MM.1S (cell line): ENCODE data around the gene SLC27A2.
"Not testable (repeated sequence)": the region's sequence is repeated elsewhere in the genome, so short reads cannot be mapped to it uniquely, and the experiment has no call there.

Source experiments
- DNase-seq: peaks from one replicate; pipeline ENCODE4 v3.0.0-alpha.2; 2015
- H2AFZ ChIP-seq: fragments of 300-600 bp; sonication (generic); 2 replicates; pipeline ENCODE4 v1.6.0; 2016; ENCODE audit warnings: antibody characterized with exemption, low read length
- H3F3A ChIP-seq: fragments of 300-600 bp; sonication (generic); 2 replicates; pipeline ENCODE4 v1.6.1; 2016; ENCODE audit warnings: mild to moderate bottlenecking, antibody characterized with exemption, low read length, moderate library complexity, mixed read lengths; ENCODE audit not compliant: insufficient read depth
- H3K27ac ChIP-seq: fragments of 300-600 bp; sonication (generic); 2 replicates; pipeline ENCODE4 v1.5.1; 2016; ENCODE audit warnings: mild to moderate bottlenecking, low read length
- H3K27me3 ChIP-seq: fragments of 300-600 bp; sonication (generic); replicated peaks from 2 replicates; pipeline ENCODE4 v1.6.0; 2016; ENCODE audit warnings: low read length; ENCODE audit not compliant: insufficient read depth
- H3K36me3 ChIP-seq: fragments of 300-600 bp; sonication (generic); replicated peaks from 2 replicates; pipeline ENCODE4 v1.6.1; 2016; ENCODE audit warnings: mild to moderate bottlenecking, low read length, mixed read lengths; ENCODE audit not compliant: insufficient read depth
- H3K4me1 ChIP-seq: fragments of 300-600 bp; sonication (generic); 2 replicates; pipeline ENCODE4 v1.6.1; 2016; ENCODE audit warnings: low read length, mixed read lengths
- H3K4me2 ChIP-seq: fragments of 300-600 bp; sonication (generic); 2 replicates; pipeline ENCODE4 v1.6.0; 2016; ENCODE audit warnings: low read depth, low read length
- H3K4me3 ChIP-seq: fragments of 300-600 bp; sonication (generic); 2 replicates; pipeline ENCODE4 v1.5.1; 2016; ENCODE audit warnings: low read length, mixed read lengths
- H3K79me2 ChIP-seq: fragments of 300-600 bp; sonication (generic); 2 replicates; pipeline ENCODE4 v1.6.1; 2016; ENCODE audit warnings: mixed run types, low read length, mixed read lengths
- H3K9ac ChIP-seq: fragments of 300-600 bp; sonication (generic); 2 replicates; pipeline ENCODE4 v1.6.1; 2016; ENCODE audit warnings: low read length, mixed read lengths
- H3K9me2 ChIP-seq: fragments of 300-600 bp; sonication (generic); replicated peaks from 2 replicates; pipeline ENCODE4 v1.6.1; 2016; ENCODE audit warnings: mild to moderate bottlenecking, low read length, mixed read lengths; ENCODE audit not compliant: insufficient read depth
- H3K9me3 ChIP-seq: fragments of 300-600 bp; sonication (generic); replicated peaks from 2 replicates; pipeline ENCODE4 v1.6.1; 2016; ENCODE audit warnings: mild to moderate bottlenecking, low read length, mixed read lengths; ENCODE audit not compliant: insufficient read depth
- H4K20me1 ChIP-seq: fragments of 300-600 bp; sonication (generic); 2 replicates; pipeline ENCODE4 v1.6.1; 2016; ENCODE audit warnings: mild to moderate bottlenecking, low read length, moderate library complexity, mixed read lengths; ENCODE audit not compliant: insufficient read depth
- EZH2 ChIP-seq: fragments of 300-600 bp; sonication (generic); optimal IDR thresholded peaks from 2 replicates; pipeline ENCODE3; 2017; ENCODE audit warnings: low read depth, mild to moderate bottlenecking, antibody characterized with exemption, low read length, mixed read lengths
- EZH2phosphoT487 ChIP-seq: fragments of 300-600 bp; sonication (generic); IDR thresholded peaks from 2 replicates; pipeline ENCODE4 v1.6.1; 2018; ENCODE audit warnings: antibody characterized with exemption, low read length
- TF ChIP-seq, protein P1 (sequence below): fragments of 300-600 bp; sonication (generic); IDR thresholded peaks from 2 replicates; pipeline ENCODE4 v1.5.1; 2016; ENCODE audit warnings: antibody characterized with exemption, low read length, mixed read lengths

Gene SLC27A2

DNA sequence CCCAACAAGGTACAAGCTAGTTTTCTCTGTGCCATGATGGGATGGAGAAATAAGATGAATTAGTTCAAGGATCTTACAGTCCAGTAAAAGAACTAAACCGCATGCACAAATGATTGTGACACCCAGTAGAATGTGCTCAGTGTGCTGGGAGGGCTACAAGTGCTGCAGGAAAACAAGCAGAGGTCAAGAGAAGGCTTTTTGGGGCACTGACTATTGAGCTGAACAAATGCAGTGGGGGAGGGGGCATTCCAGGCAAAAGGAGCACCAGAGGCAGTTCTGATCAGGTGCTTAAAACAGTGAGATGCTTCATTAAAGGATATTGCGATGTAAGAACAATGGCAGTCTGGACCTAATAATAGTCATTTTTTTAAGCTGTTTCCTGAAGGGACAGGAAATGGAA, 6.0 kb downstream of the SLC27A2 start:
- TF ChIP-seq, protein P1, sequence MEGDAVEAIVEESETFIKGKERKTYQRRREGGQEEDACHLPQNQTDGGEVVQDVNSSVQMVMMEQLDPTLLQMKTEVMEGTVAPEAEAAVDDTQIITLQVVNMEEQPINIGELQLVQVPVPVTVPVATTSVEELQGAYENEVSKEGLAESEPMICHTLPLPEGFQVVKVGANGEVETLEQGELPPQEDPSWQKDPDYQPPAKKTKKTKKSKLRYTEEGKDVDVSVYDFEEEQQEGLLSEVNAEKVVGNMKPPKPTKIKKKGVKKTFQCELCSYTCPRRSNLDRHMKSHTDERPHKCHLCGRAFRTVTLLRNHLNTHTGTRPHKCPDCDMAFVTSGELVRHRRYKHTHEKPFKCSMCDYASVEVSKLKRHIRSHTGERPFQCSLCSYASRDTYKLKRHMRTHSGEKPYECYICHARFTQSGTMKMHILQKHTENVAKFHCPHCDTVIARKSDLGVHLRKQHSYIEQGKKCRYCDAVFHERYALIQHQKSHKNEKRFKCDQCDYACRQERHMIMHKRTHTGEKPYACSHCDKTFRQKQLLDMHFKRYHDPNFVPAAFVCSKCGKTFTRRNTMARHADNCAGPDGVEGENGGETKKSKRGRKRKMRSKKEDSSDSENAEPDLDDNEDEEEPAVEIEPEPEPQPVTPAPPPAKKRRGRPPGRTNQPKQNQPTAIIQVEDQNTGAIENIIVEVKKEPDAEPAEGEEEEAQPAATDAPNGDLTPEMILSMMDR = no peak
- TF ChIP-seq EZH2 (no peak), EZH2phosphoT487 (no peak)
- DNase-seq = no peak
- Histone ChIP-seq H3K9ac (no peak overlapping the region), H3K27me3 (no peaks in the 10 kb centered on the region), H3K4me1 (peaks cover 6% of the 10 kb centered on the region; the same call in 1 of the 2 replicates), H3K9me2 (no peaks in the 10 kb centered on the region), H2AFZ (no peak overlapping the region), H4K20me1 (no peaks in the 10 kb centered on the region), H3K4me3 (no peak overlapping the region), H3K27ac (no peak overlapping the region), H3K4me2 (no peak overlapping the region), H3K9me3 (no peaks in the 10 kb centered on the region), H3F3A (0 out of 2 replicates have a peak, but pooled peaks cover 6% of the 10 kb centered on the region), H3K79me2 (no peaks in the 10 kb centered on the region), H3K36me3 (no peaks in the 10 kb centered on the region)

DNA sequence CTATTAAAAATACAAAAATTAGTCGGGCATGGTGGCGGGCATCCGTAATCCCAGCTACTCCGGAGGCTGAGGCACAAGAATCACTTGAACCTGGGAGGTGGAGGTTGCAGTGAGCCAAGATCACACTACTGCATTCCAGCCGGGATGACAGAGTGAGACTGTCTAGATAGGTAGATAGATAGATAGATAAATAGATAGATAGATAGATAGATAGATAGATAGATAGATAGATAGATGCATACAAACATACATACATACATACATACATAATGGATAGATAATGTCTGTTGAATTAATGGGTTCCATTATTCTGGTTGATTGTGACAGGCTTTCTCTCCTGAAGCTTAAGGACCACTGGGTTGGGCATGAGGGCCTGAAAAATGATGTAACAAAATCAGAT, 6.8 kb downstream of the SLC27A2 start:
- H3K4me3 ChIP-seq, H3K36me3 ChIP-seq, H3F3A ChIP-seq, H2AFZ ChIP-seq, H3K4me2 ChIP-seq, H3K9me3 ChIP-seq, H3K4me1 ChIP-seq, H3K27ac ChIP-seq, DNase-seq, H3K27me3 ChIP-seq, H4K20me1 ChIP-seq, H3K9ac ChIP-seq, H3K9me2 ChIP-seq, H3K79me2 ChIP-seq: not testable (repeated sequence)

DNA sequence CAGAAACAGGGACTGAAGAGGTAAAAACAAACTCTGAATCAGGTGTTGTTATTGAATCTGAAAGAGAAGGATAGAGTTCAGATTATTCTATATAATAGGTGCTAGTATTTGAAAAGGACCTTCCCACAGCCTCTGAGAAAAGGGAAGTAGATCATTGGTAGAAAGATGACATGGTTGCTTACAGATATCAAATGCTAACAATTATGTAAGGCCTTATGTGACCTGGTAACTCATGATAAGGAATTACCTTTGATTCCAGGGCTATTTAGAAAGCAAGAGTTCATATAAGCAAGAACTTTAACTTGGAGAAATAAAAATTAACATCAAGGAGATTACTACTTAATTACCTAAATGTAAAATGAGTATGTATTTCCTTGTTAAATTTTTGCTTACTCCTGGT, 7.6 kb downstream of the SLC27A2 start:
- DNase-seq = no peak
- H3K4me2 ChIP-seq = no peak overlapping the region

DNA sequence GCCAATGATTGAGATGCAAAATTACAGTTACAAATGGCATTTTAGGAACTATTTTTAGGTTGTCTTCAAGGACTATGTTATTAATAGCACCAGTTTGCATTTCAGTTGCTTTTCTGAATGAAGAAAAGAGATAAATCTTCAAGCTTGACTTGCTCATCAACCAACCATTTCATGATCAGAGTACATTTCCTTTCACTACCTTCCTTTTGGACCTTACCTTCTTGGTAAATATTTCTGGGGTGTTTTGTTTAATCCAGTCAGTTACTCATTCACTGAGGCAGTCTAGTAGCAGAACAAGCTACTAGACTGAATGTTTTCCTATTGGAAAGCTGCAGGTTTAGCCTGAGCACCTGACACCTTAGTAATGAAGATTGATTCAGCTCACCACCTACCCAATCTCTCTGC, 8.2 kb downstream of the SLC27A2 start:
- H3K9me3 ChIP-seq = no peaks in the 10 kb centered on the region
- no peaks in the 10 kb centered on the region for H3K9me2 ChIP-seq
- H3K36me3 ChIP-seq = no peaks in the 10 kb centered on the region
- DNase-seq = no peak
- no peak overlapping the region for H2AFZ ChIP-seq
- no peak overlapping the region for H3K9ac ChIP-seq
- H3K4me1 ChIP-seq = no peaks in the 10 kb centered on the region
- no peak overlapping the region for H3K4me2 ChIP-seq
- no peaks in the 10 kb centered on the region for H3K27me3 ChIP-seq
- no peaks in the 10 kb centered on the region for H3K79me2 ChIP-seq
- TF ChIP-seq EZH2phosphoT487 (no peak), EZH2 (no peak)
- TF ChIP-seq, protein P1 = no peak
- H3K27ac ChIP-seq = no peak overlapping the region
- H3F3A ChIP-seq = no peaks in the 10 kb centered on the region
- no peaks in the 10 kb centered on the region for H4K20me1 ChIP-seq
- H3K4me3 ChIP-seq = no peak overlapping the region

More for the DNA sequence above, 7.6 kb downstream of the SLC27A2 start:
- Histone ChIP-seq H3K27me3 (no peaks in the 10 kb centered on the region), H3K4me1 (no peaks in the 10 kb centered on the region), H3K36me3 (no peaks in the 10 kb centered on the region), H3K27ac (no peak overlapping the region), H3K9me2 (no peaks in the 10 kb centered on the region), H3K9me3 (no peaks in the 10 kb centered on the region), H2AFZ (no peak overlapping the region), H3K79me2 (no peaks in the 10 kb centered on the region), H3K4me3 (no peak overlapping the region), H3F3A (no peaks in the 10 kb centered on the region), H3K9ac (no peak overlapping the region), H4K20me1 (no peaks in the 10 kb centered on the region)
- TF ChIP-seq, protein P1 = no peak
- TF ChIP-seq EZH2 (no peak), EZH2phosphoT487 (no peak)
